ENCODE data around the gene IQGAP1. TPM values are rescaled to one million over a fixed set of nuclear protein-coding genes. Genes with fewer than 3 reads are reported as not detected.

IQGAP1 gene
- total and polyA plus RNA-seq, 4 donors = 83.0 to 396 (median 189) TPM

DNA sequence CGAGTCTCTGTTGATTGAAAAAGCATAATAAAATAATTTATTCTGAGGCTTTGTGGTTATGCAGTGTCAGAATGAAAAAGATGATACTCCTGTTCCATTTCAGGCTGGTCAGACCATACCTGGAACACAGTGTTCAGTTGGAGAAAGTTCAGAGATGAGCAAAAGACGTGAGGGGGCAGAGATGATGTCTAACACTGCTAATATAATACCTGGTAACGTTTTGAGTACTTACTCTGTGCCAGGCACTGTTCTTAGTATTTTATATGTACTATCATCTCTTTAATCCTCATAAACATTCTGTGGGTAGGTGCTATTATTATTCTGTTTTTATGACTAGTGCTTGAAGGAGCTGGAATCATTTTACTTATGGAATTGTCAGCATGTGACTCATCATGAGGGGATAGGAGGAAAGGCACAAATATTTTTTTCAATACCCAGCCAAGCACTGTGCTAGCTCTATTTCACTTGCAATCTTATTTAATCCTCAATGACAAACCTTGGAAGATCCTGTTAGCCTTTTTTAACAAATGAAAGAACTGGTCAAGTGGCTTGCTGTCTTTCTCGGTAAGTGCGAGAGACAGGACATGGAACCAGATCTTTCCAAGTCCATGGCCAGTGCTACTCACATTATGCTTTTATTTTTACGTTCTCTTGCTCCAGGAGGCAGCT lies 31.8 kb downstream of the IQGAP1 start:
- Histone ChIP-seq H3K9ac (ENCODE audit: insufficient read depth in 1 of 2, low read length in 2 of 2) (no peak overlapping the region), H3K27ac (ENCODE audit: low read depth in 1 of 2, low read length in 1 of 2) (peak overlapping the region; percentile 37 to 78), H3K4me1 (ENCODE audit: control insufficient read depth in 5 of 5, insufficient read depth in 5 of 5, low read length in 5 of 5) (peaks cover 0 to 38% (median 10%) of the 10 kb centered on the region in 5 donors), H3K36me3 (ENCODE audit: control insufficient read depth in 4 of 4, insufficient read depth in 4 of 4, low read length in 4 of 4) (no peaks in the 10 kb centered on the region), H3K9me3 (ENCODE audit: control insufficient read depth in 4 of 4, insufficient read depth in 3 of 4, low read length in 3 of 4) (no peaks in the 10 kb centered on the region), H3K27me3 (ENCODE audit: control insufficient read depth in 3 of 3, insufficient read depth in 3 of 3, low read length in 2 of 3) (no peaks in the 10 kb centered on the region), H3K4me3 (no peak overlapping the region)
- no peak for ATAC-seq (ENCODE audit: insufficient read depth, low FRiP score)
- TF ChIP-seq, protein P1, sequence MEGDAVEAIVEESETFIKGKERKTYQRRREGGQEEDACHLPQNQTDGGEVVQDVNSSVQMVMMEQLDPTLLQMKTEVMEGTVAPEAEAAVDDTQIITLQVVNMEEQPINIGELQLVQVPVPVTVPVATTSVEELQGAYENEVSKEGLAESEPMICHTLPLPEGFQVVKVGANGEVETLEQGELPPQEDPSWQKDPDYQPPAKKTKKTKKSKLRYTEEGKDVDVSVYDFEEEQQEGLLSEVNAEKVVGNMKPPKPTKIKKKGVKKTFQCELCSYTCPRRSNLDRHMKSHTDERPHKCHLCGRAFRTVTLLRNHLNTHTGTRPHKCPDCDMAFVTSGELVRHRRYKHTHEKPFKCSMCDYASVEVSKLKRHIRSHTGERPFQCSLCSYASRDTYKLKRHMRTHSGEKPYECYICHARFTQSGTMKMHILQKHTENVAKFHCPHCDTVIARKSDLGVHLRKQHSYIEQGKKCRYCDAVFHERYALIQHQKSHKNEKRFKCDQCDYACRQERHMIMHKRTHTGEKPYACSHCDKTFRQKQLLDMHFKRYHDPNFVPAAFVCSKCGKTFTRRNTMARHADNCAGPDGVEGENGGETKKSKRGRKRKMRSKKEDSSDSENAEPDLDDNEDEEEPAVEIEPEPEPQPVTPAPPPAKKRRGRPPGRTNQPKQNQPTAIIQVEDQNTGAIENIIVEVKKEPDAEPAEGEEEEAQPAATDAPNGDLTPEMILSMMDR (IDR thresholded peaks at IDR 0.05; ENCODE audit: control extremely low read depth, extremely low read depth) = no peak
- DNase-seq = no peak
- WGBS, 2 donors = 59 to 79% methylated on average over 6 of the region's 6 CpGs

DNA sequence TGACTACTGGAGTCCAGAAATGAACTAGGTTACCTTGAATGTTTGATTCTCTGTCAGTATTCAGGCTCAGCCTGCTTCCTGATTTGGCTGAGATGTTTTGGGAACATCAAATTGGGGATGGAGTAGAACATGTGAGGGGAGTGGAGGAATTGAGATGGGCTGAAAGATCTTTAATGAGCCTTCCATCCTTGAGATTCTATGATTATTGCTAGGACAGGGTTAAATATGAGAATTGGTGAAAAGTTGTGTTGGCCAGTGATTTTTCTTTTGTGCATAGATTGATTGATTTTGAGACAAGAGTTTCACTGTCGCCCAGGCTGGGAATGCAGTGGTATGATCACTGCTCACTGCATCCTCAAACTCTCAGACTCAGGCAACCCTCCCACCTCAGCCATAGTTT lies 32.4 kb downstream of the IQGAP1 start:
- Histone ChIP-seq H3K9ac (ENCODE audit: insufficient read depth in 1 of 2, low read length in 2 of 2) (no peak overlapping the region), H3K27ac (ENCODE audit: low read depth in 1 of 2, low read length in 1 of 2) (peak overlapping the region; percentile 37 to 78), H3K4me1 (ENCODE audit: control insufficient read depth in 5 of 5, insufficient read depth in 5 of 5, low read length in 5 of 5) (peaks cover 0 to 38% (median 10%) of the 10 kb centered on the region in 5 donors), H3K9me3 (ENCODE audit: control insufficient read depth in 4 of 4, insufficient read depth in 3 of 4, low read length in 3 of 4) (no peaks in the 10 kb centered on the region), H3K4me3 (no peak overlapping the region), H3K27me3 (ENCODE audit: control insufficient read depth in 3 of 3, insufficient read depth in 3 of 3, low read length in 2 of 3) (no peaks in the 10 kb centered on the region), H3K36me3 (ENCODE audit: control insufficient read depth in 4 of 4, insufficient read depth in 4 of 4, low read length in 4 of 4) (no peaks in the 10 kb centered on the region)
- no peak for DNase-seq
- ATAC-seq (ENCODE audit: insufficient read depth, low FRiP score) = no peak
- WGBS, 2 donors = 90 to 100% methylated on average over 1 of the region's 1 CpG
- TF ChIP-seq, protein P1 (IDR thresholded peaks at IDR 0.05; ENCODE audit: control extremely low read depth, extremely low read depth) = no peak

DNA sequence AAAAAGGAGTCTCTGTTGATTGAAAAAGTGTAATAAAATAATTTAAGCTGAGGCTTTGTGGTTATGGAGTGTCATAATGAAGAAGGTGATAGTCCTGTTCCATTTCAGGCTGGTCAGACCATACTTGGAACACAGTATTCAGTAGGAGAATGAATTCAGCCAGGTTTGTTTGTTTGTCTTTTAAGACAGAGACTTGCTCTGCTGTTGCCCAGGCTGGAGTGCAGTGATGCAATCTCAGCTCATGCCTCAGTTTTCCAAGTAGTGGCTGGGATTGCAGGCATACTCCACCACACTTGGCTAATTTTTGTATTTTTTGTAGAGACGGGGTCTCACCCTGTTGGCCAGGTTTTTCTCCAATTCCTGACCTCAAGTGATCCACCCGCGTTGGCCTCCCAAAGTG lies 33.5 kb downstream of the IQGAP1 start:
- ATAC-seq (ENCODE audit: insufficient read depth, low FRiP score) (no peak), DNase-seq (no peak)
- Histone ChIP-seq H3K4me1 (ENCODE audit: control insufficient read depth in 5 of 5, insufficient read depth in 5 of 5, low read length in 5 of 5) (peaks cover 2 to 45% (median 10%) of the 10 kb centered on the region in 5 donors), H3K4me3 (no peak overlapping the region), H3K9ac (ENCODE audit: insufficient read depth in 1 of 2, low read length in 2 of 2) (no peak overlapping the region), H3K27me3 (ENCODE audit: control insufficient read depth in 3 of 3, insufficient read depth in 3 of 3, low read length in 2 of 3) (no peaks in the 10 kb centered on the region), H3K36me3 (ENCODE audit: control insufficient read depth in 4 of 4, insufficient read depth in 4 of 4, low read length in 4 of 4) (peaks cover 0 to 2% (median 0%) of the 10 kb centered on the region in 4 donors), H3K27ac (ENCODE audit: low read depth in 1 of 2, low read length in 1 of 2) (peak overlapping the region in 1 of 2 donors; percentile 34), H3K9me3 (ENCODE audit: control insufficient read depth in 4 of 4, insufficient read depth in 3 of 4, low read length in 3 of 4) (no peaks in the 10 kb centered on the region)
- TF ChIP-seq, protein P1 (IDR thresholded peaks at IDR 0.05; ENCODE audit: control extremely low read depth, extremely low read depth) = no peak
- WGBS, 2 donors = 80 to 91% methylated on average over 3 of the region's 3 CpGs

All from lung (tissue), 12 donors.